NCI-H526 (cell line): Measurements from ENCODE around the gene C16orf82.
A peak's percentile ranks its signal among the peaks of the same experiment; 100 is the strongest.
"Not testable (repeated sequence)": the region's sequence is repeated elsewhere in the genome, so short reads cannot be mapped to it uniquely, and the experiment has no call there.

Source experiments
- DNase-seq, 2 experiments: peaks; one replicate each; lab custom pipeline; 2025; lab: John Stamatoyannopoulos, UW

C16orf82 gene

GRCh38 chr16:27066668-27067537 lies at the start of gene C16orf82:
C16orf82 (plus strand) TSS chr16:27066927.
- peak in 1 of 2 experiments; percentile 40 for DNase-seq

DNA sequence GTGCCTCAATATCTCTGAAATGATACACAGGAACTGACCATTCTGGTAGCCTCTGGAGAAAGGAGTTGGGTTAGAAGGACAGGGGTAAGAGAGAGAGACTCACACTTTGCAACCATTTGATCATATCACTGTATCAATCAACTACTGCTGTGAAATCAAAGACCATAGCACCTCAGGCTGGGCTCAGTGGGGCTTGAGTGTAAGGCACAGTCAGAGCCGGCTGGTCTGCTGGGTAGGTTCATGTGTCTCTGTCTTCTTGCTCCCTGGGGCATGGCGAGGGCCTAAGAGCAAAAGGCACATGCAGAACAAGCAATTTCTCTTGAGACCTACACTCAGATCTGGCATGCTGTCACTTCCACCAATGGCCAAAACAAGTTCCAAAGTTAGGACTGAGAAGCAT lies 46.7 kb upstream of the C16orf82 start:
- no peak for DNase-seq

DNA sequence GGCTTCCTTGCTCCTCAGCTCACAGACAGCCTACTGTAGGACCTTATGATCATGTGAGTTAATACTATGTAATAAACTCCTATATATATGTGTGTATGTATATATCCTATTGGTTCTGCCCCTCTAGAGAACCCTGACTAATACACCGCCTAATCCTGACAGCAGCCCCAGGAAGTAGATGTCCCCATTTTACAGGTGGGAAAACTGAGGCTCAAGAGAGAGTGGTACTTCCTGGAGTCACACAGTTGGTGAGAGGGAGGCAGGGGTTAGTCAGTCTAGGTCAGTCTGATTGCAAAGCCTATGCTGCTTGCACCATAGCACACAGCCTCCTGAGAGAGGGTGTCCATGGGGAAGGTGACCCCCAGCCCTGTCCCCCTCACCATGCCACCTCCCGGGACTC lies 42.7 kb upstream of the C16orf82 start:
- no peak for DNase-seq

GRCh38 chr16:27025581-27025980 lies 41.1 kb upstream of the C16orf82 start:
- DNase-seq: no peak

- DNase-seq: peak; percentile 7 to 32
Observed at GRCh38 chr16:27027971-27028370, 38.8 kb upstream of the C16orf82 start.

DNA sequence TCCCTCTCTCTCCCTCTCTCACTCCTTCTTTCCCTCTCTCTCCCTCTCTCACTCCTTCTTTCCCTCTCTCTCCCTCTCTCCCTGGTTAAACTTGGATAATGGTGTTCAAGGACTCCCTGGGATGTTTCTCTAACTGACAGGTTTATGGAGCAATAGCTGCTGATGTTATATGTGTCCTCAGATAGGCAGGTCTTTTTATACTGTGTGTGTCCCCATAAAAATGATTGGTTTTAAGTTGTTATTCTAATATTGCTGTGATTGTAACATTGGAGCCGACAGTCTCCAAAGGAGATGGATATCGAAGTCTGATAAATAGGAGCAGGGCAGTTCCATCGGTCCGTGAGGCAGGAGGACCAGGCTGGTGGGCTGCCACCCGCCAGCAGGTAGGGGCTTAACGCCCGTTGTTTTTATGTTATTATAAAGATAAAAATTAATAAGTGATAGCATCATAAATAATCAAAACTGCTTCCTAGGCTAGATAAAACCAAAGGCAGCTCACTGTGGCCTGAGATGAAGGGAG lies 38.1 kb upstream of the C16orf82 start:
- no peak for DNase-seq

GRCh38 chr16:27029525-27029924 lies 37.2 kb upstream of the C16orf82 start:
- DNase-seq: no peak

- no peak for DNase-seq
Observed at GRCh38 chr16:27033281-27033979, 33.3 kb upstream of the C16orf82 start.

GRCh38 chr16:27040732-27041131 lies 26.0 kb upstream of the C16orf82 start:
- no peak for DNase-seq

GRCh38 chr16:27046958-27047518 lies 19.7 kb upstream of the C16orf82 start:
- no peak for DNase-seq

- no peak for DNase-seq
Observed at GRCh38 chr16:27048316-27048715, 18.4 kb upstream of the C16orf82 start.

DNA sequence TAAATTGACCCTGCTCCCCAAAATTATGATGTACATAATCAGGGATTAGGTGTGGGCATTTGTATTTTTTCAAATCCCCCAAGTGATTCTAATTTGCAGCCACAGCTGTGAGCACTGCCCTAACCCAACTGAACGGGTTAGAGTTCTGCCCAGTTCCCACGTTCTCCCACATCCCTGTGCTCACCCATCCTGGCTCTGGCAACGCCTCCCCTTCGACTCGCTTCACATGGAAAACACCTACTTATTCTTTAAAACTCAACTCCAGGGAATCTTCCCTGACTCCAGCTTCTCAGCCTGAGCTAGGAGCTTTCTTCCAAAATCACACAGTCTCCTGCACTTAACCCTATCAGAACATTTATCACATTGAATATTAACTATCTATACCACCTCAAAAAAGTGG lies 17.6 kb upstream of the C16orf82 start:
- no peak for DNase-seq

- no peak for DNase-seq
Observed at GRCh38 chr16:27052007-27052406, 14.7 kb upstream of the C16orf82 start.

DNA sequence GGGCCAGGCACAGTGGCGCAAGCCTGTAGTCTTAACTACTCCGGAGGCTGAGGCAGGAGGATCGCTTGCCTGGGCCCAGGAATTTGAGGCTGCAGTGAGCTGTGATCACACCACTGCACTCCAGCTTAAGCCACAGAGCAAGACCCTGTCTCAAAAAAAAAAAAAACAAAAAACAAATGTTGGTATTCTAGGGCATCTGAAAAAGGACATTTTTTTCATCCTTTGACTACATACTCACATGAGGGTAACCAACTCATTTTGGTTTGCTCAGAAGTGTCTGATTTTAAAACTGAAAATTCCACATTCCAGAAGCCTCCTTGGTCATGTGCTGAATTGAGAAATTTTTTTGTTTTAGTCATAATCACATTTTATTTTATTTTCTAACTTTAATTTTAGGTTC lies 12.7 kb upstream of the C16orf82 start:
- no peak for DNase-seq

DNA sequence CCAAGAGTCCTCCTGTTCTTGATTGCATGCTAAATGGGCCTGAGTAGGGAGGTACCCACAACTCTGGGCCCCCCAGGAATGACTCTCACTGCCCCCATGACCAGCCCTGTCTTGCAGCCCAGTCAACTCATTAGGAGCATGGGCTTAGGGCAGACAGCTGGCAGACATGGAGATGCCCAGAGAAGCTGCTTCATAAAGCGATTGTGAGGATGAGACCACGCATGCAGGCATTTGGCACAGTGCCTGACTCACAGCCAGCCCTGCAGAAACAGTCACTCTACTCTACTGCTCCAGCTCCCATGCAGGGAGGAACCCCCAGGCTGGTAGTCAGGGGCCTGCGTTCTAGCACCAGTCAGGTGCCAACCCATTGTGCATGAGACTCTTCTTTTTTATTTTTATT lies 8.4 kb upstream of the C16orf82 start:
- no peak for DNase-seq

- DNase-seq: no peak
Observed at GRCh38 chr16:27070776-27071175, 4.0 kb downstream of the C16orf82 start.

- no peak for DNase-seq
Observed at GRCh38 chr16:27073733-27074132, 7.0 kb downstream of the C16orf82 start.

- peak in 1 of 2 experiments; percentile 8 for DNase-seq
Observed at GRCh38 chr16:27080895-27081294, 14.2 kb downstream of the C16orf82 start.

GRCh38 chr16:27083861-27084261 lies 17.1 kb downstream of the C16orf82 start:
- no peak for DNase-seq

- DNase-seq: no peak
Observed at GRCh38 chr16:27084307-27085028, 17.7 kb downstream of the C16orf82 start.

- DNase-seq: no peak
Observed at GRCh38 chr16:27085182-27085581, 18.5 kb downstream of the C16orf82 start.

DNA sequence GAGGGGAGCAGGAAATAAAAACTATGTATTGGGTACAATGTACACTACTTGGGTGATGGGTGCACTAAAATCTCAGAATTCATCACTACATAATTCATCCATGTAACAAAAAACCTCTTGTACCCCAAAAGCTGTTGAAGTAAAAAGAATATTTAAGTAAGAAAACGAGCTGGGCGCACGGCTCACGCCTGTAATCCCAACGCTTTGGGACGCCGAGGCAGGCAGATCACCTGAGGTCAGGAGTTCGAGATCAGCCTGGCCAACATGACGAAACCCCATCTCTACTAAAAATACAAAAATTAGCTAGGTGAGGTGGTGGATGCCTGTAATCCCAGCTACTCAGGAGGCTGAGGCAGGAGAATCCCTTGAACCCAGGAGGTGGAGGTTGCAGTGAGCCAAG lies 19.3 kb downstream of the C16orf82 start:
- DNase-seq: not testable (repeated sequence)
